Right ventricle myocardium inferior (tissue), 1 donor: ENCODE results near the gene NDEL1. TPM values are rescaled to one million over a fixed set of nuclear protein-coding genes. Genes with fewer than 3 reads are reported as not detected.

Experiments used
- ATAC-seq: fragments of 200-7000 bp; cut with Tn5 transposase; one replicate; pipeline ENCODE4 v1.9.1; 2020; ENCODE audit warnings: mild to moderate bottlenecking, moderate library complexity
- DNase-seq: peaks from one replicate; pipeline ENCODE4 v3.0.0; 2021; ENCODE audit errors: missing footprints
- intact Hi-C: fragments of 100-400 bp; cut with DNase I; formaldehyde crosslinking; loops from one replicate; pipeline ENCODE4 v1.11.0; 2022
- total RNA-seq: library from RNA; stranded (reverse); fragmentation: NEBNext Ultra II Directional; extraction: Animal tissue kit (Norgen Biotek cat#: 25700); gene quantifications from one replicate; pipeline ENCODE4 v1.2.1, GENCODE V29; 2021
- donor health status: DM: no; HTN: yes; CAD: no; lungs with severe emphysema.

NDEL1 gene
- total RNA-seq, 1 donor from 2014 or later, result 29.2 TPM

DNA sequence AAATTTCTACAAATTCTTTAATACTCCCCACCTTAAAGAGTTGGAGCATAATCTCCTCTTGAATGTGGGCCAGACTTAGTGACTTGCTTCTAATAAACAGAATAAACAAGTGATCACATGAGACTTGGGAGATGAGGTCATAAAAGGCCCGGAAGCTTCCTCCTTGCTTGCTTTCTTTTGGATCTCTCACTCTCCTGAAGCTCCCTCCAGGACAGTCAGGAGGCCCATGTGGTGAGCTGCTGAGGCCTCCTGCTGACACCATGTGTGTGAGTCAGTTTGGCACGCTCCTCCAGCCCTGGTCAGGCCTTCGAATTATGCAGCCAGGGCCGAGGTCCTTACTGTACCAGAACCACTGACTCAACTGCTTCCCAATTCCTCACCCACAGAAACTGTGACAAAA lies 53.2 kb downstream of the NDEL1 start:
- ATAC-seq (peak; percentile 90), DNase-seq (no peak)
- intact Hi-C loops, result no loop called here

DNA sequence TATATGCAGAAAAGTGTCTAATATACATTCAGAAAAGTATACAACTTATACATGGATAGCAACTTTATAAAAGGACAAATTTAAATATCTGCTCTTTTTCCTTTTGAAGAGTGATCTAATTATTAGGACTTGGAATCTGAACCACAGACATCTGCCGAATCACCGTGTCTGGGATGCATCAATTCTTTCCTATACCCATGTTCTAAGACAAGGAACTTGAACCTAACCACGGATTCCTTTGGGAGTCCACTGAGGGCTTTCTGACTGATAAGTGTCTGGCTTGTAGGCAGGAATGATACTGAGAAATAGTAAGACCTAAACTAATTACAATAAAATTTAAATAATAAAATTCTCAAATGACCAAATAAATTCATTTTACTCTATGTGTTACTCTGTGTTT lies 54.2 kb downstream of the NDEL1 start:
- intact Hi-C loops, result no loop called here
- ATAC-seq, result no peak
- no peak for DNase-seq

DNA sequence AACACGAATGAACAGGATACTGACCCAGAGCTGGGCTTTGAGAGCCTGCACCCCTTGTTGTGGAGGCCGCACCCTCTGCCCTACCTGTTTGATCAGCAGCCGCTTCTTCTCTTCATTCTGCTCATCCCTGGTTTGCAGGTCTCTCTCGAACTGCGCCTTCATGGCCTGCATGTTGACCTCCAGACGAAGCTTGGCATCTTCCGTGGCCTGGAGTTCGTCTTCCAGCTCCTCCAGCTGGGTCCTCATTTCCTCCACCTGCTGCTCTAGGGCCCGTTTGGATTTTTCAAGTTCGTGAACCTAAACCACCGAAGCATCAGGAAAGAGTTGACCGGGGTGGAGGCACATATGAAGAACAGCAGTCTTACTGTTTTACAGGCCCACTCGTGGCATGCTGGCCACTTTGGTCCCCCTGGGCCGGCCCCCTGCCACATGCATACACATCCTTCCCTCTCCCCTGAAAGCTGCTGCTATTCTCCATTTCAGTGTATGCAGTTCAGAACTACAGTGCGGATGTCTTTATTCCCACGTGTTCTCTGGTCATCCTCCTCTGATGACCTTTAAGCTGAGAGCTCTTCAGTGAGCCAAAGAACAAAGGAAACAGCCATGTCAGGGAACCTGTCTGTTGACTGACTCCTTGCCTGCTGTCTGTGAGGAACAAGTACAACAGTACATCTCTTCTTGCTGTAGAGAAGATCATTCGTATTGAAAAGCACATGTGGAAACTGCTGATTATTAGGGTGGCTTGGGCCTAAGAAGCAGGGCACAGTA lies 54.8 kb downstream of the NDEL1 start:
- intact Hi-C loops, result no loop called here
- DNase-seq (no peak), ATAC-seq (no peak)

DNA sequence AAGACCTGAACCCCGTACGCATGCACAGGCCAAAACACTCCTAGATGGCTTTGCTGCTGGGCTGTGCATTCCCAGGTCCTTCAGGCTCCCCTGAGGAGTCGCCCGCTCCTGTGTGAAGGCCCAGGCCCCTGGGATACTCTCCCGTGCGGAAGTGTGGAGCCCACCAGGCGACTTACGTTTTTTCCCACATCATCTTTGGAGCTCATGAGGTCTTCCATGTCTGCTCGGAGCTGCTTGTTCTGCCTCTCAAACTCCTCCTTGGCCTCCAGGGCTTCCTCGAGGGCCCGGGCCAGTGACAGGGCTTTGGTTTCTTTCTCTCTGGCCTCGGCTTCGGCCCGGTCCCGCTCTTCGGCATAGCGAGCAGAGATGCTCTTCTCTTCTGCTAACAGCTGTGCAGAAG lies 56.4 kb downstream of the NDEL1 start:
- intact Hi-C loops, result no loop called here
- no peak for ATAC-seq
- no peak for DNase-seq

DNA sequence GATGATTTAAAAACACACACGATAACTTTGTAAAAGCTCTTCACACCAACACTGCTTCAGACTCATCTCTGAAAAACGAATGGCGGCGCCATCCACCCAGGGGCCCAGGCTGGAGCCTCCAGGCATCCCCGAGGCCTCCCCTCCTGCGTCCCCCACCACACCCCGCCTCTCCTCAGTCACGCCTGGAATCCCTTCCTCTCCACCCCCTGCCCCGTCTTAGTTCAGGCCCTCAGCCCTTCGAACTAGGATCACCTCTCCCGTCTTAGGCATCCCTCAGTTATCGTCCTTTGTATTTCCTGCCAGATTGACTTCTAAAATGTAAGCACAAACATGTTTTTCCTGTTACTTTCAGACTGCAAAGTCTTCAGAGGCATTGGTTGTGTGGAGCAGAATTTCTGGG lies 58.3 kb downstream of the NDEL1 start:
- intact Hi-C loops, result no loop called here
- ATAC-seq (no peak), DNase-seq (no peak)

DNA sequence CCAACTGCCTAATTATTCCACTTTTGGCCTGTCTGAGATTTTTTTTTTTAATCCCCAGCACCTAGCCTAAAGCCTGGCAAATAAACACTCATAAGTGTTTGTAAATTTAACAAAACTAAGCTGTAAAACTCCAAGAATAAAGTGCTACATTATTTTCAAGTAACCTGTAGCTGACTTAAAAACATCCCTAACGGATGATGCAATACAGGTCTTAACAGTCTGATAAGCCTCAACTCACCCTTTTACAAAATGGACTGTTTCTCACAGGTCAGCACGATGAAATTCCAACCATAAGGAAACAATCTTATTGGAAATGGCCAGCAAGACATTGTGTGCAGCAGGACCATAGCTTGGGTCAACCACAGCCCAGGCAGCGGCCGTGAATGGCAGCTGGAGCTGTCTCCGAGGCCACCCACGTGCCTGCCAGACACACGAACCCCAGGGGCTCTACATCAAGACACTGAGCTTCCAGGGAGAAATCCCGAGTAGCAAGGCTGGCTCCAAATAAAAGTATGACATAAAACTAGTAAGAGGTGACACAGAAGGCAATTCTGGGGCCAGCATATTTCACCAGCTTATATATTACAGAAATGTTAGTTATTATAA lies 58.9 kb downstream of the NDEL1 start:
- no peak for DNase-seq
- intact Hi-C loops, result no loop called here
- no peak for ATAC-seq

DNA sequence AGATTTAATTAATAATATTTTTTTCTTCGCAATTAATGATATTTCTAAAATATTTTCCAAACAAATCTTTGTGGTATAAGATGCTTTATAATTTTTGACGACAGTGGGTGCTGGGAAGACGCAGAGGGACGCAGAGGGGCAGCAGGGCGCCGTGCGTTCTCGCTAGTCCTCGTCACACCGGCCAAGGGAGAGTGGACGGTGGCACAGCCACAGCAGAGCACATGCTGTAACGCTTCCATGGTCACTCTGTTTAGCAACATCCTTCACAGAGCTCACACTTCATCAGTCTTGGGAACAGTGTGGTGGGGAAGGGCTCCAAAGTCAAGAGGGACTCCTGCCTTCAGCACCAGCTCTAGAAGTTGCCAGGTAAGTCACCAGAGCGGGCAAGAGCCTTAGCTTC lies 60.4 kb downstream of the NDEL1 start:
- ATAC-seq (no peak), DNase-seq (no peak)
- intact Hi-C loops, result no loop called here

DNA sequence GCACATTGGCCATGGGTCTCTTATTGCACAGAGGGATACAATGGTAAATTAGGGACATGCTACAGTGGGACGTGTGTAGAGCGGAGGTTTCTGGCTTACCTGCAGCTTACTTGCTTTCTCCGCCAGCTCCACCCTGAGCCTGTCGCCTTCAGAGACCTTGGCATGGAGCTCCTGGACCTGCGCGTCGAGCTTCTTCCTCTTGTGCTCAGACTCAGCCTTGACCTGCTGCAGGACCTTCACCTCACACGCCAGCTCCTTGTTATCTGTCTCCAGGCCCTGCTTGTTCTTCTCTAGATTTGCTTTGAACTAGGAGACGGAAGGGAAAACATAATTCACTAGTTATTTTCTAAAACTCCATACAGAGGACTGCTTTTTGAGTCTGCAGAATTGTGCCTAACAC lies 63.5 kb downstream of the NDEL1 start:
- DNase-seq, result no peak
- intact Hi-C loops, result no loop called here
- ATAC-seq, result no peak

DNA sequence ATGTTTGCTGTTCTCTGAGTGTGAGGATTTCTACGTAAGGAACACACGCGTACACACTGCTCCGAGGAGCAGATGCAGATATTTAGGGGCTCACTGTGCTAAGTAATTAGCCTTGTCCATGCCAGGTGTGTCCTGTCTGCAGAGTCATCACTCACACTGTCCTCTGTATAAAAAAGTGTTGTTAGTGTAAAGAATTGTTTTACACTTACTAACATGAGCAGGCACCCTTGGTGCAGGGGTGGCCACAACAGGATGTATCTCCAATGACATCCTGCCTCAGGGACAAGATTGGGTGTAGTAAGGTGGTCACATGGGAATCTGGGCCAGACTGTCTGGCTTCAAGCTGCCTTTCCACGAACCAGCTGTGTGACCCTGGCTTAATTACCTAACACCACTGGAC lies 63.9 kb downstream of the NDEL1 start:
- no peak for ATAC-seq
- intact Hi-C loops, result no loop called here
- DNase-seq, result no peak

DNA sequence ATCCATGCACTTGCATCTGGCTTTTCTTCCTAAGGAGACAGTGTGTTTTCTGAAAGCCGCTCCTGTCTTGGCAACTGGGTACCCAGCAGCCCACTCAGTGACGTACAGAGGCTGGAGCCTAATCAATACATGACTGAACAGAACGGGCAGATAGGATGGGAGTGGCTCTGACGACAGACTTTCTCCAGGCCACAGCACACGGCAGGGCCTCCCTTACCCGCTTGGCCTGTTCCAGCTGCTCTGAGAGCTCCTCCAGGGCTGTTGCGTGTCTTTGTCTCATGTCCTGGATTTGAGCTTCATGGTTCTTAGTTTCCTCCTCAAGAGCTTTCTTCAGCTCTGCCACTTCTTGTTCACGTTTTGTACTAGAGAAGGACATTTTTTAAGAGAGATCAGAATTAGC lies 64.9 kb downstream of the NDEL1 start:
- DNase-seq (no peak), ATAC-seq (no peak)
- intact Hi-C loops, result no loop called here

DNA sequence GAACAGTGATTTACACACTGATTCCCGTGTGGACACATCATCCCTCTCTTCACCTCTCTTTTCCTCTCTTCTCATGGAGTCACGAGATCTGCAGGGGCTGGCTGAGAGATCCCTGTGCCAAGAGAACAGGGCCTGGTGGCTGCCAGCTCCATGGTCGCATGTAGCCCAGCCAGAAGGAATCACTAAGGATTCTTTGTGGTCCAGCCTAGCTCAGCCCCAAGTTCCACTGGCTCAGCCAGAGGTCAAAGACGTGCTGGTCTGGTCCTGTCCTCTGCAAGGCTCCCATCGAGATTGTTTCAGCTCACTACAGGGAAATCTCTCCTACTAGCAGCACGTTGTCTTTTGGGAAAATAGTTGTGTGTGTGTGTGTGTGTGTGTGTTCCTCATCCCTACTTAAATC lies 66.4 kb downstream of the NDEL1 start:
- DNase-seq (no peak), ATAC-seq (no peak)
- intact Hi-C loops, result no loop called here

DNA sequence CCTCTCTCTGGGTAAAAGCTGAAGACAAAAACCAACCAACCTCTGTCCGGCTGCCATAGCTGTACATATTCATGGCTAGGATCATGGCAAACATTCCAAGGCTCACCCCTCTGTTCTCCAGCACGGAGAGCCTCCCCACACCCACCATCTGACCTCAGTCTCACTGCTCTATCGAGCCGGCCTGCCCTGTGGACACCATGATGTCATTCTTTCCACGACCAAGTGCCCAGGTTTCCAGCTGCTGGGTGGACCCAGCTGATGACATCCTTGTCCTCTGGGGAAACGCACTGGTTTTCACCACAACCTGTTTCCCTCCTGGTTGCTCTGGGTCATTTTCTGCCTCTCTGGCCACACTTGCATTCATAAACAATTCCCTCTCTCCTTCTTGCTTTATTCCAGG lies 67.7 kb downstream of the NDEL1 start:
- ATAC-seq, result peak; percentile 54
- intact Hi-C loops, result no loop called here
- no peak for DNase-seq

DNA sequence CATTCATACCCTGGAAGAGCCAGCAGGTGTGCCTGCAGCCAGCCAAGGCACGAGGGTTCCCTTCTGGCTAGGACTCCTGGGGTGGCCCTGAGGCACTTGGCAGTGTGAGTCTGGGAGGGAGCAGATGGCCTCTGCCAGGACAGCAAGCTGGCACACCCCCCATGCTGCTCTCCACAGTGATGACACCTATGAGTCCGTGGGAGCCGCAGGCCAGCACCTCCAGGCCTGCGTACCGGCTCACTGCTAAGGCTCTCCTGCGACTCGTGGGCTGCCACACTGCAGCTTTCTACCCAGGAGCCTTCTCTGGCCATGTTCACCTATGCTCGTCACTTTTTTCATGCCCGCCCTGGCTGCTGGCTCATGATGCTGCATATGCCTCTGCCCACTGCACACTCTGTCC lies 68.1 kb downstream of the NDEL1 start:
- peak; percentile 11 for ATAC-seq
- intact Hi-C loops, result no loop called here
- DNase-seq, result no peak

DNA sequence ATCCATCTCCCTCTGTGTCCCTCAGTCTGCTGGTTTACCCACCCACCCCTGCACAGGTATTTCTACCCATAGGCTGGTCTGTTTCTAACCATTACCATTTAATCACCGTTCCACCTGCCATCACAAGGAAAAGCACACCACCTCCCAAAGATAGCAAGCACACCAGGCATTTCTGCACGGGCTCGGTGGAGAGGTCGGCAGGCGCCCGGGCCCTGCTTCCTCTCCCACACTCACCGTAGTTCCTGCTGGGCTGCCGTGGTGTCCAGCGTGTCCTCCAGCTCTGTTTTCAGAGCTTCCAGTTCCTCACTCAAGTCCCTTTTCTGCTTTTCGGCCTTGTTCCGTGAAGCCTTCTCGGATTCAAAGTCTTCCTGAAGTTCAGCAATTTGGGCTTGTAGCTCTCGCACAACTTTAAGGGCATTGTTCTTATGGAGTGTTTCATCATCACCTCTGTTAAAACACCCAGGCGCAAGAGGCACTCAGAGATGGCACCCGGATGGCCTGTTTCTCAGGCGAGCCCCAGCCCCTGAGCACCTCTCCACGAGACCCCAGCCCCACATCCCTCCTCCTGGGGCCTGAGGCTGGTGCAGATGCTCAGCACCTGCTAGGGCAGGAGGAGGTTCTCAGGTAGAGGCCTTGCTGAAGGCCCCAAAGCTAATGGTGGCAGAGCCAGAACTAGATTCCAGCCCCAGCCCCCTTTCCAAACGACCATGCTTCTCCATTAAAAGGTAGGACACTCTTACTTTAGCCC lies 69.0 kb downstream of the NDEL1 start:
- intact Hi-C loops, result no loop called here
- DNase-seq (no peak), ATAC-seq (no peak)

DNA sequence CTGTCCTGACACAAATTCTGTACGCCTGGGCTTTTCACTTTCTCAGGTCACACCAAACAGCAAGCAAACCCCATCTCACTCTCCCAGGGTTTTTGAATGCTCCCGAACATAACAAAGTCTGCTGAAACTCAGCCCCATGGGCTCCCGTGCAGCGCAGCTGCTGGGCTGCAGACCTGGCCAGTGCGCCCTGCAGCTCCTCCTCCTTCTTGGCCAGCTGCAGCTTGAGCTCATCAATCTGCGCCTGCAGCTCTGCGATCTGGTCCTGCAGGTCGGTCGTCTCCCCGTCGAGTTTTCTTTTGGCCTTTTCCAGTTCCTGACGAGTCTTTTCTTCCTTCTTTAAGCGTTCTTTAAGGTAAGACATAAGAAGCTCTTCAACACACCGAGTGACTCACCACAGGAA lies 70.5 kb downstream of the NDEL1 start:
- intact Hi-C loops, result no loop called here
- DNase-seq (no peak), ATAC-seq (peak; percentile 71)

DNA sequence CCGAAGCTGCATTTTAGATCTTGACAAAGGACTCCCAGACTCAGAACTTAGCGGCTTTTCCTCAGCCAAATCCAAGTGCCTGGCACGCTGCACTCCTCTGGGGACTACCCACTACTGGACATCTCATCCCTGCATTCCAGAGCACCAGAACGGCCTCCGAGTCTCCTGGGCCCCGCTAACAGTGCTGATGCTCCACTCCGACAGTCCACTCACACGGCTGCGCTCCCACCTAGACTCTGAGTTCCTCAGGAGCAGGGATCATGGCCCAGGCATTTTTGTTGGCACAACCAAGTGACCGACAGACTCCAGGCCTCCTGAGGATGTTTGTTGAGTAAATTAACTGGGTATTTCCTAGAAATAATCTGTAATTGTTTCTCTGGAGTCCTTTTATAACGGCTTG lies 79.1 kb downstream of the NDEL1 start:
- ATAC-seq (no peak), DNase-seq (no peak)
- intact Hi-C loops, result no loop called here
